VCaP (cell line): ENCODE results near the gene LARGE1.

Source experiments
- H3K27ac ChIP-seq: fragments of 450-650 bp; 2 replicates; pipeline ENCODE4 v1.5.1; 2017
- CTCF ChIP-seq: fragments of 450-650 bp; conservative IDR thresholded peaks from 2 replicates; pipeline ENCODE4 v1.5.1; 2017; ENCODE audit warnings: mild to moderate bottlenecking, moderate library complexity

The LARGE1 gene

GRCh38 chr22:33515795-33516194 is 404.5 kb downstream of the LARGE1 start:
- no peak overlapping the region for H3K27ac ChIP-seq
- no peak for TF ChIP-seq CTCF

GRCh38 chr22:33513388-33514338 is 406.6 kb downstream of the LARGE1 start:
- no peak overlapping the region for H3K27ac ChIP-seq
- TF ChIP-seq CTCF: no peak

- H3K27ac ChIP-seq: no peak overlapping the region
- no peak for TF ChIP-seq CTCF
These were observed 407.4 kb downstream of the LARGE1 start for GRCh38 chr22:33512908-33513307.

- no peak for TF ChIP-seq CTCF
- H3K27ac ChIP-seq: no peak overlapping the region
These were observed 409.8 kb downstream of the LARGE1 start for GRCh38 chr22:33510429-33510904.

- TF ChIP-seq CTCF: no peak
- H3K27ac ChIP-seq: no peak overlapping the region
These were observed 415.2 kb downstream of the LARGE1 start for GRCh38 chr22:33504941-33505625.

GRCh38 chr22:33496112-33496511 is 424.2 kb downstream of the LARGE1 start:
- no peak overlapping the region for H3K27ac ChIP-seq
- TF ChIP-seq CTCF: no peak

GRCh38 chr22:33493476-33494205 is 426.6 kb downstream of the LARGE1 start:
- no peak overlapping the region for H3K27ac ChIP-seq
- no peak for TF ChIP-seq CTCF
